NCI-H226 (cell line): Measurements from ENCODE around the gene POLN.
A peak's percentile ranks its signal among the peaks of the same experiment; 100 is the strongest.

ENCODE experiments used
- DNase-seq: peaks from one replicate; pipeline ENCODE4 v3.0.0-alpha.2; 2015

Gene POLN

GRCh38 chr4:2155246-2155645 is 86.7 kb downstream of the POLN start:
- no peak for DNase-seq

- no peak for DNase-seq
These were observed 87.6 kb downstream of the POLN start for GRCh38 chr4:2154215-2154740.

GRCh38 chr4:2151544-2151943 is 90.4 kb downstream of the POLN start:
- DNase-seq: no peak

GRCh38 chr4:2150076-2150475 is 91.8 kb downstream of the POLN start:
- DNase-seq: no peak

GRCh38 chr4:2142630-2143427 is 99.1 kb downstream of the POLN start:
- no peak for DNase-seq

- no peak for DNase-seq
These were observed 100.0 kb downstream of the POLN start for GRCh38 chr4:2141762-2142451.

GRCh38 chr4:2141022-2141761 is 100.7 kb downstream of the POLN start:
- DNase-seq: no peak

GRCh38 chr4:2138846-2139500 is 102.9 kb downstream of the POLN start:
- no peak for DNase-seq

GRCh38 chr4:2136726-2137125 is 105.2 kb downstream of the POLN start:
- DNase-seq: no peak

GRCh38 chr4:2135083-2135482 is 106.8 kb downstream of the POLN start:
- peak; percentile 6 for DNase-seq

GRCh38 chr4:2132438-2132837 is 109.5 kb downstream of the POLN start:
- peak; percentile 9 for DNase-seq

- peak; percentile 18 for DNase-seq
These were observed 114.2 kb downstream of the POLN start for GRCh38 chr4:2127609-2128332.

GRCh38 chr4:2126309-2127043 is 115.4 kb downstream of the POLN start:
- no peak for DNase-seq

GRCh38 chr4:2125831-2126230 is 116.1 kb downstream of the POLN start:
- no peak for DNase-seq

- no peak for DNase-seq
These were observed 116.9 kb downstream of the POLN start for GRCh38 chr4:2125023-2125422.

- DNase-seq: no peak
These were observed 125.1 kb downstream of the POLN start for GRCh38 chr4:2116687-2117400.

GRCh38 chr4:2105559-2105958 is 136.4 kb downstream of the POLN start:
- peak; percentile 18 for DNase-seq

- no peak for DNase-seq
These were observed 137.2 kb downstream of the POLN start for GRCh38 chr4:2104556-2105345.

- DNase-seq: no peak
These were observed 137.9 kb downstream of the POLN start for GRCh38 chr4:2103843-2104547.
